Right kidney (tissue), 1 donor: ENCODE measurements around the gene SLC37A3.
"Not testable (repeated sequence)": the region's sequence is repeated elsewhere in the genome, so short reads cannot be mapped to it uniquely, and the experiment has no call there.

ENCODE experiments used
- DNase-seq: peaks from one replicate; pipeline ENCODE4 v3.0.0-alpha.2; 2016

SLC37A3 gene

DNA sequence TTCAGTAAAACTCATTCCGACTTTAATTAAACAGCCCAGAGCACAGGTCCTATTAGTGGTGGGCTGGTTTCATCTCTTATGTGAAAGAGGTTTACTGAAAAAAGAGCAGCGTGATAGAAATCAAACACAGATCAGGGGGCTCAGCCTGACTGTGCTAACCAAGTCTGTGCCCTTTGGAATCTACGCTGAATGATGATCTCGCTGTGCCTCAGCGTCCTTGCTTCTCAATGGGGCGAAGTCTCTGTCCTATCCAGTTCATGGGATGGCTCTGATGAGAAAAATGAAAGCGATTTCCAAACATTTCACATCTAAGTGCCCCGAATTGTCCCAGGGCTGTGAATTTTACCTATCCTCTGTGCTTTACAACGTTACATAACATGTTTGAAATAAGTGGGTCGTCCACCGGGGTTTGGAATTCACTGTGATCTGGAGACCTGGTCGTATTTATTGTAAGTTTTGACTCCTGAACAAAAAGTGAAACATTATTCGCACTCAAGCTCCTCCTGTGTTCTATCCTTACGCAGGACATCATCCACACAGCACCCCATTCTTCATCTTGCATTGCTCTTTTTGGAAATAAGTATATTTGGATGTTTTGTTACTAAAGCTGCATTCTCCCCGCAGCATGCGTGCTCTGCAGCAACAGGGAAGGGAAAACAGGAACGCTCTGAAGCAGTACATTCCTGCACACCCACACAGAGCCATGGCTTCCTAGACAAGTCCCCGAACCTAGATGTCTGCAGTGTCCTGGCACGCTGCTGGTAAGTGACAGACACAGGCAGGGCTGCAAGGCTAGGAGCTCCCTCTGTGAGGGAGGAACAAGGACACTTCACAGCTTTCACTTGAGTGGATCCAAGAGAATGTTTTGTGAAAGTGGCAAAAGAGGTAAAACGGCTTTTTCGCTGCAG is 83.5 kb downstream of the SLC37A3 start:
- no peak for DNase-seq

DNA sequence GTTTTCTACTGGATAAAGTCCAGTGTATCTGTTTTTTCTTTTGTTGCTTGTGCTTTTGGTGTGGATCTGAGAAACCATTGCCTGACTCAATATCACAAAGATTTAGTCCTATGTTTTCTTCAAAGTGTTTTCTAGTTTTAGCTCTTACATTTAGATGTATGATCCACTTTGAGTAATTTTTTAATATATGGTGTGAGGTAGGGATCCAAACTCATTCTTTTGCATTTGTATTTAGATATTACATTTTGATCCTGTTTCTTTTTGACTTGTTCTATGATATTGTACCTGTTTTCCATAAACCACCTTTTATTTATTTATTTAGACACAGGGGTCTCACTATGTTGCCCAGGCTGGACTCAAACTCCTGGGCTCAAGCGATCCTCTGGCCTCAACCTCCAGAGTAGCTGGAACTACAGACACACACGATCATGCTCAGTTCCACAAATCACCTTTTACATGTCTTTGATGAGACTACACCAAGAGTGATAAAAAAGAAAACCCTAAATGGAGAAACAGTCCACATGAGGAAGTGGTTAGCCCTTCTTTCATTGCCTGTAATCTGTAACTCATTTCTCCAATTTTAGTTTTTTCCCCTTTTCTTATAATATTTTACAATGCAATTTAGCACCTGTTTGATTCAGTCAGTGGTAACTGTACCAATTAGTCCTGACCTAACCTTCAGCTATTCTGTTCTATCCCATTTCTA is 86.0 kb downstream of the SLC37A3 start:
- DNase-seq: no peak

DNA sequence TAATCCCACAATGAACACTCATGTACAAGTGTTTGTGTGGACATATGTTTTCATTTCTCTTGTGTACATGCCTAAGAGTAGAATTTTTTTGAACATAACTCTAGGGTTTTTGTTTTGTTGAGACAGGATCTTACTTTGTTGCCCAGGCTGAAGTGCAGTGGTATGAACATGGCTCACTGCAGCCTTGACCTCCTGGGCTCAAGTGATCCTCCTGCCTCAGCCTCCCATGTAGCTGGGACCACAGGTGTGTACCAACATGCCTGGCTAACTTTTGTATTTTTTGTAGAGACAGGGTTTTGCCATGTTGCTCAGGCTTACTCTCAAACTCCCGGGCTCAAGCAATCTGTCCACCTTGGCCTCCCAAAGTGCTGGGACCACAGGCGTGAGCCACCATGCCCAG is 87.2 kb downstream of the SLC37A3 start:
- not testable (repeated sequence) for DNase-seq

DNA sequence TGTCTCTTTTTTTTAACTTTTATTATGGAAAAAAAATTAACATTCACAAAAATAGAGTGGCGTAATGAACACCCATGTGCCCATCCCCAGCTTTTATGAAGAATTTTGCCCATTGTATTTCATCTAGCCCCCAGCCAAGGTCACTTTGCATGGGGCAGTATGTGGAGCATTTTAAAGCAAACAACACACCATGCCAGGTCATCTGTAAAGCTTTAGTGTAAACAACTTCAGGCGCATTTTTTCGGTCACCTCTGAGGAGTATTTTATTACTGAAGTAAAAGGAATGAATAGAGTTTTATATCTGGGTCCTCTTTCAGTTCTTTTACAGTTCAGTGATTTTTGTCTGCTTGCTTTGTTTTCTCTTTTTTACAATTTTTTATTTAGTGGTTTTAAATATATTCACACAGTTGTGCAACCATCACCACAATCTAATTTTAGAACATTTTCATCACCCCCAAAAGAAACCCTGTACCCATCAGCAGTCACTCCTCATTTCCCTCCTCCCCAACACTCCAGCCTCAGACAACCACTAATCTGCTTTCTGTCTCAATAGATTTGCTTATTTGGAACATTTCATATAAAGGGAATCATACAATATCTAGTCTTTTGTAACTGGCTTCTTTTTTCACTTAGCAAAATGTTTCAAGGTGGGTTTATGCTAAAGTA is 87.9 kb downstream of the SLC37A3 start:
- no peak for DNase-seq

DNA sequence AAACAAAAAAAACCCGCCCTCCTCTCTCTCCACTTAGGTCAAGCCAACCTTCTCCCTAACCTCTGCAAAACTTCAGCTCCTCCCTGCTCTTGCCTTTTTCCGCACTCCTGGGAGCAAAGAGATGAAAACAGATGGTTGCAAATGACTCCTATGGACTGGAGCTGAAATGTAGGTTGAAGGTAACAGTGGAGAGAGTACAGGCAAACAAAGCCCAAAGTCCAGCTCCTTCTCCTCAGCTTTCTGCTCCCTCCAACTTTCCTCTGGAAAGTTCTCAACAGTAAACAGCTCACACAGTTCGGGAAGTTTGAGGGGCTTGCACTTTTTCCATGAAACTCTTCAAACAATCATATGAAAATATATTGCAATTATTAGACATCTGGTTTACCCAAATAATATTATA is 90.3 kb downstream of the SLC37A3 start:
- DNase-seq: no peak

GRCh38 chr7:140304191-140304799 is 94.0 kb downstream of the SLC37A3 start:
- DNase-seq: no peak

DNA sequence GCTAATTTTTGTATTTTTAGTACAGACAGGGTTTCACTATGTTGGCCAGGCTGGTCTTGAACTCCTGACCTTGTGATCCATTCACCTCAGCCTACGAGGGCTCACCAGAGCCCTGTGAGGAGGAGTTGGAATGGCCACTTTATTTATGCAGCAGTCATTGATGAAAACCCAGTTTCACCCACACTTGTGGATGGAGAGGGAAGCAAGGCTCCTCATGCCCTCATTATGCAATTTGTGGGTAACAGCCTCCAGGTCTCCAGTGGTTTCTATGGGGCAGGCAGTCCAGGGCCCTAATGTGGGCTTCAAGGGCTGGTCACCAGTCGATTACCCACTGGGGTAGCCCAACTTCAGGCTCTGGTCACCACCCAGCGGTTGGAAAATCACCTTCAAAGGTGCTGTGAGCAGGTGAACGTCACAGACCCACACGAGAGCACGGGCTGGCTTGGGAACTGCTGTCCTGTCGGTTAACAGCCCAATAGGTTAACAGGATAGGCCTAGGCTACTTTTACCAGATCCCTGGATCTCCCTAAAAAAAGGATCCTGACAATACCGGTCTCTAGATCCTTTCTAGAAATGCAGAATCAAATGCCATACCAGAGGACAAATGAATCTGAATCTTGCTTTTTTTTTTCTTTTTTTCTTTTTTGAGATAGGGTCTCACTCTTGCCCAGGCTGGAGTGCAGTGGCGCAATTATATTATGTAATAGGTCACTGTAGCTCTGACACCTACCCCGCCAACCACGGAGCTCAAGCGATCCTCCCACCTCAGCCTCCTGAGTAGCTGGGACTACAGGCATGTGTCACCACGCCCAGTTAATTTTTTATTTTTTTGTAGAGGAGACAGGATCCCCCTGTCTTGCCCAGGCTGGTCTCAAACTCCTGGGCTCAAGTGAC is 97.8 kb downstream of the SLC37A3 start:
- DNase-seq: no peak

GRCh38 chr7:140298213-140298612 is 100.1 kb downstream of the SLC37A3 start:
- no peak for DNase-seq

DNA sequence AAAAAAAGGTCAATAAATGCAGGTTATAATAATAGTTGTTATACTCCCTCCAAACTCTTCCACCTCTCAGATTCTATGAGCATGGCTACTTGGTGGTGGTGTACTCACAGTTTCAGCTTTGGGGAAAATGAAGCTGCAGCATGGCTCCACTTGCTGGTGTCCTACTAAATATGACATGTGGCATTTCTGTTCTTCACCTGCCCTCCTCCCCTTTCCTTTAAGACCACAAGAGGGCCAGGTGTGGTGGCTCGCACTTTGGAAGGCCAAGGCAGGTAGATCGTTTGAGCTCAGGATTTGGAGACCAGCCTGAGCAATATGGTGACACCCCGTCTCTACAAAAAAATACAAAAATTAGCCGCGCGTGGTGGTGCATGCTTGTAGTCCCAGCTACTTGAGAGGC is 101.1 kb downstream of the SLC37A3 start:
- DNase-seq: no peak

DNA sequence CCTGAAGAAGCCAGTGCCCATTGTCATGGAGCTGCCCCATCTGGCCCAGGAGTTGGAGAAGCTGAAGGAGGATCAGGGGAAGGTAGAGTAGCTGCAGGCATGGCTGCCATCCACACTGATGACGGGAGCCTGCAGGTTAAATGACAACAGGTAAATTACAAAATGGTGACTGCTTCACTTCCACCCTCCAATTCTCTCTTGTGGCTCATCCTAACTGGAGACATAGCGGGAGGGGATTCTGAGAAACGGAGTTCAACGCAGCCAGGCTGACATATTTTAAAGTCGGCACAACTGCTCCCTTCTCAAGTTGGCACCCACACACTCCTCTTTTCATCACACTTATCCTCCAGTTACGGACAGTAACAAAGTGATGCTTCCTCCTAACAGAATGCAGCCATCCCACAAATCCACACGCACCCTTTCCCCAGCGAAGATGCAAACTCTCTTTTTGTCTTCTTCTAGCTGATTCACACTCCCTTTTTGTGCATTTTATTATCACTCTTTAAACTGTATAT is 103.0 kb downstream of the SLC37A3 start:
- DNase-seq: no peak

- no peak for DNase-seq
Measured at GRCh38 chr7:140294454-140294853, 103.9 kb downstream of the SLC37A3 start.

DNA sequence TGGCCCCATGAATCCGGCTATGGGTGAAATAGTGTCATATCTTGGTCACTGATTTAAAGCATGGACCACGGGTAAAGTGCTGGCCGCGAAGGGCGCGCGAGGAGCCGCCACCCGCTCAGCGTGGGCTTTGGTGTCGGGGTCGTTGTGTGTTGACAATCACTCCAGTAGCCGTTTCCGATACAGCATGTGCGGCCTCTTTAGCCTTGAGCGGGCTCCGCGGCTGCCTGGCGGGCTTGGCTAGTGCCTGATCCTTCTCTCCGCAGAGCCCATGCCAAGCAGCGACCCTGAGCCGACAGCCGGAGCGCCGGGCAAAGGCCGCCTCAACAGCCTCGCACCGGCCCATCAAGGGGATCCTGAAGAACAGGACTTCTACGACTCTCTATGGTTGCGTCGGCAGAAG is 105.9 kb downstream of the SLC37A3 start:
- DNase-seq: no peak

DNA sequence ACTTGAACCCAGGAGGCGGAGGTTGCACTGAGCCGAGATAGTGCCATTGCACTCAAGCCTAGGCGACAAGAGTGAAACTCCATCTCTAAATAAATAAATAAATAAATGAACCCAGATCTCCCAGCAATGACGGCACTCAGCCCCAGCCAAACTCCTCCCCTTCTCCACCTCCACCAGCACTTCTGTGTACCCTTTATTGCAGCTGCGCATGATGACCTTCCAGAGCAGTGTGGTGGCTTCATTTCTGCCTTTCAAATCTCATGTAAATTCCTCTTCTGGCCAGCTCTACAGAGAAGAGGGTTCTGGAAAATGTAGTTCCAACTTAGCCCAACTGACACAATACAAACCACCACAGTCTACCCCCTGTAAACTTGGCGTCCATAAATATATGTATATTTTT is 108.5 kb downstream of the SLC37A3 start:
- DNase-seq: no peak

- DNase-seq: no peak
Measured at GRCh38 chr7:140287988-140288387, 110.3 kb downstream of the SLC37A3 start.

- no peak for DNase-seq
Measured at GRCh38 chr7:140285938-140286337, 112.4 kb downstream of the SLC37A3 start.

DNA sequence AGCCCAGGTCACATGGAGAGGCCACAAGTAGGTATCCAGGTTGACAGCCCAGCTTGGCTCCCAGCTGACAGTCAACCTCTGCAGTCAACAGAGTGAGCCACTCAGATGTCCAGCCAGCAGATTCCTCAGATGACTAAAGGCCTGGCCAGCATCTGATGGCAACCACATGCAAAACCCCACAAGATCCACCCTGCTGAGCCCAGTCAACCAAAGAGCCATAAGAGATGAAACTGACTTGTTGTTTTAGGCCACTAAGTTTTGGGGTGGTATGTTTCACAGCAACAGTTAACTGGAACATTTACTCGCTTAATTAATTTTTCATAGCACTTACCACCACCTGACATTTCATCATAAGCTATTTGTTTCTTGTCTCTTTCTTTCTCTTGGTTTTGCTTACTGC is 114.3 kb downstream of the SLC37A3 start:
- no peak for DNase-seq
